MCF 10A (cell line): ENCODE data around the gene CARD8. TPM values are rescaled to one million over a fixed set of nuclear protein-coding genes. Genes with fewer than 3 reads are reported as not detected.
A peak's percentile ranks its signal among the peaks of the same experiment; 100 is the strongest.

ENCODE experiments used
- BruUV-seq: library from RNA; stranded (reverse); fragments of 400-500 nt; replicated peaks from 2 replicates; lab custom pipeline; 2021; lab: Mats Ljungman, UMichigan
- CTCF ChIA-PET: fragments of 300-600 bp; sonication (Branson Sonifier 250); formaldehyde crosslinking; extraction: SDS; loops from one replicate; lab custom pipeline; 2021; ENCODE audit warnings: antibody characterized with exemption, inconsistent platforms; lab: Yijun Ruan, JAX
- POLR2A ChIA-PET: fragments of 300-600, 350-650 bp; sonication (Branson Sonifier 250); formaldehyde crosslinking; extraction: SDS; loops from one replicate; lab custom pipeline; 2020; ENCODE audit warnings: antibody characterized with exemption, inconsistent platforms; lab: Yijun Ruan, JAX
- DNase-seq: peaks from one replicate; pipeline ENCODE4 v3.0.0-alpha.2; 2018; ENCODE audit not compliant: unreplicated experiment
- H3K27ac Mint-ChIP-seq: one replicate; pipeline ENCODE4 v1.8.0; 2022; ENCODE audit warnings: mild to moderate bottlenecking, low read depth, mixed read lengths; ENCODE audit not compliant: unreplicated experiment
- H3K27me3 Mint-ChIP-seq: one replicate; pipeline ENCODE4 v1.8.0; 2022; ENCODE audit warnings: mixed read lengths; ENCODE audit not compliant: insufficient read depth, unreplicated experiment
- H3K36me3 Mint-ChIP-seq: one replicate; pipeline ENCODE4 v1.8.0; 2022; ENCODE audit warnings: mild to moderate bottlenecking, moderate library complexity, mixed read lengths; ENCODE audit not compliant: insufficient read depth, unreplicated experiment
- H3K4me1 Mint-ChIP-seq: one replicate; pipeline ENCODE4 v1.8.0; 2022; ENCODE audit warnings: mixed read lengths; ENCODE audit not compliant: insufficient read depth, unreplicated experiment
- H3K4me3 Mint-ChIP-seq: one replicate; pipeline ENCODE4 v1.8.0; 2022; ENCODE audit warnings: mild to moderate bottlenecking, moderate library complexity, mixed read lengths; ENCODE audit not compliant: unreplicated experiment
- H3K9me3 Mint-ChIP-seq: one replicate; pipeline ENCODE4 v1.8.0; 2022; ENCODE audit warnings: mixed read lengths; ENCODE audit not compliant: unreplicated experiment
- intact Hi-C: fragments of 100-400 bp; cut with micrococcal nuclease; formaldehyde crosslinking; loops from 2 replicates; pipeline ENCODE4 v1.14.1; 2022
- total RNA-seq: library from RNA; stranded (reverse); gene quantifications from 2 replicates; pipeline ENCODE4 v1.2.3, GENCODE V29; 2022
- TF ChIP-seq, protein P1 (sequence below): fragments of 200-600 bp; IDR thresholded peaks from one replicate; pipeline ENCODE4 v1.8.0; 2022; ENCODE audit warnings: antibody characterized with exemption, mild to moderate bottlenecking; ENCODE audit not compliant: unreplicated experiment

CARD8 gene
- total RNA-seq, 1 experiment from 2014 or later, result 16.0 TPM

DNA sequence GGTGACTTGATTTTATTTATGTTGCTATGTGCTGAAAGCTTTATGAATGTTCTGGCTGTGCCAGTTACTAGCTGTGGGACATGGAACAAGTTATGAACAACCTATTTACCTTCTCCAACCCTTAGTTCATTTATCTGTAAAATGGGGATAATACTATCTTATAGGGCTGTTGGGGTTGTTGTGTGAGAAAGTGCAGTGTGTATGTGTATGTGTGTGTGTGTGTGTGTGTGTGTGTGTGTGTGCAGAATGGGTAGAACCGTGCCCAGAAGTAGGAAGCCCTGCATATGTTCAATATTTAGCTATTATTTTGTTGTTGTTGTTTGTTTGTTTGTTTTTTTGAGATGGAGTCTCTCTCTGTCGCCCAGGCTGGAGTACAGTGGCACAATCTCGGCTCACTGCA, 64.8 kb downstream of the CARD8 start:
- BruUV-seq, result no TSS peak
- intact Hi-C loops, result no loop called here
- no peak overlapping the region for H3K27ac Mint-ChIP-seq

DNA sequence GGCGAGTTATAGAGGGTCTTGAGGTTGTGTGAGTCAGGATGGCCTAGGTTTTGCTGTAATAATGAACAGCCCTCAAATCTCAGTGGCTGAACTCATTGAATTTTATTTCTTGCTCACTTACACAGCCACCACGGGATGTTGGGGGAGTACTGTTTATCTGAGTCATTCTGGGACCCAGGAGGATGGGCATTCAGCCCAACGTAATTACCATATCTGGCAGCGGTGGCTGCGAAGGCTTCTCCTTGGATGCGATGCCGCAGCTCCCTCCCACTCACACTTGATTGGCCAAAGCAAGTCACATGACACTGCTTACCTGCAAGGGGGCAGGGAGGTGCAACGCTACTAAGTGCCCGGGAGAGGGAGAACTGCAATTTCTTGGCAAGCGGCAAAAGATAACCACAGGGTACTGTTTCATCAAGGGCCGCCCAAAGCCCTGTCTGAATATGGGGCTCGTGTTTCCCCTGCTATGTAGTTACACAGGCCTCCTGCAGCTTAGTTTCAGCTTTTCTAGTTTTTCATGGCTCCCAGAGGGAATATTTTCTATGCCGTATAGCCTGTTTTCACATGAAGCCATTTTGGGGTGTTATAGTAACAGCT, 65.3 kb downstream of the CARD8 start:
- H3K4me3 Mint-ChIP-seq, result no peak overlapping the region
- intact Hi-C loops, result no loop called here
- POLR2A ChIA-PET, result interaction anchor here (1.2 kb wide), 1 partner anchor 13 kb away, joined by 10 read pairs; no protein-coding TSS in a partner anchor
- CTCF ChIA-PET, result interaction anchor here (0.9 kb wide), 2 partner anchors 9 to 316 kb away, joined by 3 to 5 read pairs; no protein-coding TSS in a partner anchor
- no peaks in the 10 kb centered on the region for H3K4me1 Mint-ChIP-seq
- DNase-seq, result peak; percentile 67
- H3K27me3 Mint-ChIP-seq, result no peaks in the 10 kb centered on the region
- H3K9me3 Mint-ChIP-seq, result no peaks in the 10 kb centered on the region
- H3K36me3 Mint-ChIP-seq, result peaks cover 12% of the 10 kb centered on the region
- H3K27ac Mint-ChIP-seq, result no peak overlapping the region
- BruUV-seq, result no TSS peak
- TF ChIP-seq, protein P1, sequence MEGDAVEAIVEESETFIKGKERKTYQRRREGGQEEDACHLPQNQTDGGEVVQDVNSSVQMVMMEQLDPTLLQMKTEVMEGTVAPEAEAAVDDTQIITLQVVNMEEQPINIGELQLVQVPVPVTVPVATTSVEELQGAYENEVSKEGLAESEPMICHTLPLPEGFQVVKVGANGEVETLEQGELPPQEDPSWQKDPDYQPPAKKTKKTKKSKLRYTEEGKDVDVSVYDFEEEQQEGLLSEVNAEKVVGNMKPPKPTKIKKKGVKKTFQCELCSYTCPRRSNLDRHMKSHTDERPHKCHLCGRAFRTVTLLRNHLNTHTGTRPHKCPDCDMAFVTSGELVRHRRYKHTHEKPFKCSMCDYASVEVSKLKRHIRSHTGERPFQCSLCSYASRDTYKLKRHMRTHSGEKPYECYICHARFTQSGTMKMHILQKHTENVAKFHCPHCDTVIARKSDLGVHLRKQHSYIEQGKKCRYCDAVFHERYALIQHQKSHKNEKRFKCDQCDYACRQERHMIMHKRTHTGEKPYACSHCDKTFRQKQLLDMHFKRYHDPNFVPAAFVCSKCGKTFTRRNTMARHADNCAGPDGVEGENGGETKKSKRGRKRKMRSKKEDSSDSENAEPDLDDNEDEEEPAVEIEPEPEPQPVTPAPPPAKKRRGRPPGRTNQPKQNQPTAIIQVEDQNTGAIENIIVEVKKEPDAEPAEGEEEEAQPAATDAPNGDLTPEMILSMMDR, result no peak

More for the DNA sequence above, 64.8 kb downstream of the CARD8 start:
- ChIA-PET CTCF (interaction anchor here (0.6 to 0.9 kb wide), 4 partner anchors 8 to 322 kb away, joined by 3 to 5 read pairs (median 3); no protein-coding TSS in a partner anchor), POLR2A (interaction anchor here (0.6 to 1.2 kb wide), 2 partner anchors 13 to 624 kb away, joined by 3 to 10 read pairs; no protein-coding TSS in a partner anchor)
- no peak overlapping the region for H3K4me3 Mint-ChIP-seq
- H3K9me3 Mint-ChIP-seq, result no peaks in the 10 kb centered on the region
- peaks cover 12% of the 10 kb centered on the region for H3K36me3 Mint-ChIP-seq
- DNase-seq, result no peak
- H3K4me1 Mint-ChIP-seq, result no peaks in the 10 kb centered on the region
- no peaks in the 10 kb centered on the region for H3K27me3 Mint-ChIP-seq
- TF ChIP-seq, protein P1, result no peak

- ChIA-PET CTCF (interaction anchor here (0.8 kb wide), 1 partner anchor 15 kb away, joined by 3 read pairs; no protein-coding TSS in a partner anchor), POLR2A (no interaction called here)
- H3K27me3 Mint-ChIP-seq, result no peaks in the 10 kb centered on the region
- intact Hi-C loops, result no loop called here
- no peaks in the 10 kb centered on the region for H3K4me1 Mint-ChIP-seq
- no peaks in the 10 kb centered on the region for H3K9me3 Mint-ChIP-seq
- peaks cover 12% of the 10 kb centered on the region for H3K36me3 Mint-ChIP-seq
- TF ChIP-seq, protein P1, result no peak
- H3K4me3 Mint-ChIP-seq, result no peak overlapping the region
- no TSS peak for BruUV-seq
- DNase-seq, result no peak
- no peak overlapping the region for H3K27ac Mint-ChIP-seq
Observed at GRCh38 chr19:48186541-48186991, 69.1 kb downstream of the CARD8 start.

GRCh38 chr19:48186015-48186414, 69.7 kb downstream of the CARD8 start:
- Mint-ChIP-seq H3K27me3 (no peaks in the 10 kb centered on the region), H3K36me3 (peaks cover 12% of the 10 kb centered on the region), H3K4me1 (no peaks in the 10 kb centered on the region), H3K27ac (no peak overlapping the region), H3K9me3 (no peaks in the 10 kb centered on the region), H3K4me3 (no peak overlapping the region)
- ChIA-PET CTCF (interaction anchor here (0.8 kb wide), 1 partner anchor 16 kb away, joined by 3 read pairs; no protein-coding TSS in a partner anchor), POLR2A (no interaction called here)
- DNase-seq, result no peak
- TF ChIP-seq, protein P1, result no peak
- no TSS peak for BruUV-seq
- intact Hi-C loops, result no loop called here
